Esophagus (tissue), 2 donors: ENCODE results near the gene DAD1. TPM values are rescaled to one million over a fixed set of nuclear protein-coding genes. Genes with fewer than 3 reads are reported as not detected.
"Not testable (repeated sequence)": the region's sequence is repeated elsewhere in the genome, so short reads cannot be mapped to it uniquely, and the experiment has no call there.

Experiments used
- H3K27ac ChIP-seq, 2 donors: one replicate each; pipeline ENCODE4 v1.5.1; 2013; ENCODE audit warnings: low read depth in 2 of 2, mild to moderate bottlenecking in 2 of 2, inconsistent platforms in 1 of 2, low read length in 1 of 2, moderate library complexity in 1 of 2
- H3K27me3 ChIP-seq, 2 donors: one replicate each; pipeline ENCODE4 v1.6.1; 2013; ENCODE audit warnings: low read length in 2 of 2, control low read depth in 1 of 2, mild to moderate bottlenecking in 1 of 2; ENCODE audit not compliant: insufficient read depth in 2 of 2, control insufficient read depth in 1 of 2
- H3K36me3 ChIP-seq, 2 donors: one replicate each; pipeline ENCODE4 v1.6.1; 2013; ENCODE audit warnings: low read length in 1 of 2; ENCODE audit not compliant: control insufficient read depth in 2 of 2, insufficient read depth in 2 of 2
- H3K4me1 ChIP-seq, 2 donors: one replicate each; pipeline ENCODE4 v1.6.1; 2013; ENCODE audit warnings: low read length in 1 of 2; ENCODE audit not compliant: control insufficient read depth in 2 of 2, insufficient read depth in 2 of 2
- H3K4me3 ChIP-seq, 2 donors: one replicate each; pipeline ENCODE4 v1.5.1; 2013; ENCODE audit warnings: low read length in 2 of 2, mild to moderate bottlenecking in 2 of 2, low read depth in 1 of 2, moderate library complexity in 1 of 2
- H3K9me3 ChIP-seq, 2 donors: one replicate each; pipeline ENCODE4 v1.6.1; 2013; ENCODE audit warnings: mild to moderate bottlenecking in 2 of 2, low read depth in 1 of 2, low read length in 1 of 2, moderate library complexity in 1 of 2; ENCODE audit not compliant: control insufficient read depth in 2 of 2, insufficient read depth in 1 of 2
- WGBS, 2 donors: extraction: QIAGEN DNeasy Blood & Tissue Kit; methylation state at CpG; one replicate each; pipeline ENCODE4 v1.1.7; 2013; 5-methylcytosine and 5-hydroxymethylcytosine counted together
- polyA plus RNA-seq, 2 donors: library from polyadenylated mRNA; stranded (reverse); fragments of 200-250 nt; gene quantifications; one replicate each; pipeline ENCODE4 v1.2.3, GENCODE V29; 2013
- donor health status: healthy with polysubstance abuse.
- donor health status: Bipolar disorder and iron deficiency.

Gene DAD1
- polyA plus RNA-seq, 2 donors, result 77.9 to 243 TPM

DNA sequence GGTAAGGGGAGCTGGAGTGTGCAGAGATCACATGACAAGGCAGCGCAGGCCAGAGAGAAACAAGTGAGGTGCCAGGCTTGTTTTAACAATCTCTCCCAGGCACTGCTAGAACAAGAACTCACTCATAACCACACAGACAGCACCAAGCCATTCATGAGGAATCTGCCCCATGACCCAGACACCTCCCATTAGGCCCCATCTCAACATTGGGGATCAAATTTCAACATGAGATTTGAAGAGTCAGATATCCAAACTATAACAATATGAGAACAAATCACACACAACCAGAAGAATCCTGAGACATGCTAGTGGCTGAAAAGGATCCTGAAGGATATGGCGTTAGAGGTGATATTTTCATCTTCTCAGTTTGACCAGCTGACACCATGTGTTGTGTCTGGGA is 33.2 kb upstream of the DAD1 start:
- H3K27ac ChIP-seq, result no peak overlapping the region
- H3K36me3 ChIP-seq, result no peaks in the 10 kb centered on the region
- WGBS, 2 donors, result 84 to 94% methylated on average over 2 of the region's 2 CpGs
- H3K4me3 ChIP-seq, result no peak overlapping the region
- no peaks in the 10 kb centered on the region for H3K27me3 ChIP-seq
- no peaks in the 10 kb centered on the region for H3K9me3 ChIP-seq
- H3K4me1 ChIP-seq, result no peaks in the 10 kb centered on the region

GRCh38 chr14:22615765-22616164 is 26.7 kb upstream of the DAD1 start:
- 96 to 97% methylated on average over 2 of the region's 2 CpGs for WGBS, 2 donors
- H3K4me3 ChIP-seq, H3K4me1 ChIP-seq, H3K27ac ChIP-seq, H3K9me3 ChIP-seq, H3K27me3 ChIP-seq: not testable (repeated sequence)
- peaks cover 3 to 15% of the 10 kb centered on the region in 2 donors for H3K36me3 ChIP-seq

- H3K27me3 ChIP-seq, result no peaks in the 10 kb centered on the region
- no peak overlapping the region for H3K4me3 ChIP-seq
- no peak overlapping the region for H3K27ac ChIP-seq
- H3K36me3 ChIP-seq, result peaks cover 3 to 26% of the 10 kb centered on the region in 2 donors
- 27 to 28% methylated on average over 6 of the region's 6 CpGs for WGBS, 2 donors
- no peaks in the 10 kb centered on the region for H3K4me1 ChIP-seq
- no peaks in the 10 kb centered on the region for H3K9me3 ChIP-seq
Observed at GRCh38 chr14:22614240-22614799, 25.3 kb upstream of the DAD1 start.

GRCh38 chr14:22613736-22614239 is 24.8 kb upstream of the DAD1 start:
- WGBS, 2 donors, result 50 to 58% methylated on average over 3 of the region's 3 CpGs
- Histone ChIP-seq H3K4me1 (no peaks in the 10 kb centered on the region), H3K36me3 (peaks cover 3 to 26% of the 10 kb centered on the region in 2 donors), H3K9me3 (no peaks in the 10 kb centered on the region), H3K27ac (no peak overlapping the region), H3K4me3 (no peak overlapping the region), H3K27me3 (no peaks in the 10 kb centered on the region)

- Histone ChIP-seq H3K4me1 (no peaks in the 10 kb centered on the region), H3K36me3 (peaks cover 3 to 27% of the 10 kb centered on the region in 2 donors), H3K27ac (no peak overlapping the region), H3K27me3 (no peaks in the 10 kb centered on the region), H3K9me3 (no peaks in the 10 kb centered on the region), H3K4me3 (no peak overlapping the region)
- WGBS, 2 donors, result 61 to 67% methylated on average over 2 of the region's 2 CpGs
Observed at GRCh38 chr14:22613106-22613695, 24.2 kb upstream of the DAD1 start.

DNA sequence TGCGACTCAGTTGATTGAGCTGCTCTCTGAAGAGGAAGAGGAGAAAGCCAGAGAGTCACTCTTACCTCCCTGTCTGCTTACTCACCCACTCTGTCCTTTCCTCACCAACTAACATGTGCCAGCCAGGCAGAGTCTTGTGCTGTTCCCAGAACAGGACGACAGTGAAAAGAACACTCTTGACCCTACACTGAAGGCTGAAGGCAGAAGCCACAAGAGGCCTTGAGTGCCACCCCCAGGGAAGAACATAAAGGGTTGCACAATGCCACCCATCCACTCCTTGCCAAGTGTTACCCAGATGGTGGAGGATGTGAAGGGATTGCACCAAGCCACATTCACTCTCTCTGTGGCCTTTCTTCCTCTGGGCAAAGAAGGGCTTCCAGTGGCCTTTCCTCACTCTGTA is 21.9 kb upstream of the DAD1 start:
- 96 to 100% methylated on average over 2 of the region's 2 CpGs for WGBS, 2 donors
- Histone ChIP-seq H3K27me3 (no peaks in the 10 kb centered on the region), H3K27ac (no peak overlapping the region), H3K36me3 (peaks cover 7 to 31% of the 10 kb centered on the region in 2 donors), H3K9me3 (no peaks in the 10 kb centered on the region), H3K4me1 (no peaks in the 10 kb centered on the region), H3K4me3 (no peak overlapping the region)

DNA sequence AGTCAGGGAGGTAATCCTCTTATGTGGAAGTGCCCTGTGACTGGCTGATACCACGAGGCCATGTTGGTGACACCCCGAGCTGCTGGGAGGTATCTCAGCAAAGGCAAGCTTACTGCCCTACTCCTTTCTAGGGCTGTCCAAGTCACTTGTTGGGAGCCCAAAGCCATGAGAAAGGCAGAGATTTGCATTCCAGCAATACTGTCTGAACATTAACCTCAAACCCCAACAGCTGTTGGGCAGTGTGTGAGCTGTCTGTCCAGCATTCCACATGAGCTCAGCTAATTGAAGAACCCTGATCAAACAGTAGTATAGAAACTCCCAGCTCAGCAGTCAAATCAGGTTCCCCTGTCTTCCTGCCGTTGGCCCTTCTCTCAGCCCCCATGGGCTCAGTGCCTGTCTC is 18.3 kb upstream of the DAD1 start:
- Histone ChIP-seq H3K27ac (no peak overlapping the region), H3K36me3 (peaks cover 15 to 47% of the 10 kb centered on the region in 2 donors), H3K4me3 (no peak overlapping the region), H3K4me1 (peaks cover 0 to 2% of the 10 kb centered on the region in 2 donors), H3K9me3 (no peaks in the 10 kb centered on the region), H3K27me3 (no peaks in the 10 kb centered on the region)
- 78 to 79% methylated on average over 3 of the region's 3 CpGs for WGBS, 2 donors

- 87 to 89% methylated on average over 6 of the region's 6 CpGs for WGBS, 2 donors
- H3K27ac ChIP-seq, result no peak overlapping the region
Observed at GRCh38 chr14:22606380-22606779, 17.4 kb upstream of the DAD1 start.

DNA sequence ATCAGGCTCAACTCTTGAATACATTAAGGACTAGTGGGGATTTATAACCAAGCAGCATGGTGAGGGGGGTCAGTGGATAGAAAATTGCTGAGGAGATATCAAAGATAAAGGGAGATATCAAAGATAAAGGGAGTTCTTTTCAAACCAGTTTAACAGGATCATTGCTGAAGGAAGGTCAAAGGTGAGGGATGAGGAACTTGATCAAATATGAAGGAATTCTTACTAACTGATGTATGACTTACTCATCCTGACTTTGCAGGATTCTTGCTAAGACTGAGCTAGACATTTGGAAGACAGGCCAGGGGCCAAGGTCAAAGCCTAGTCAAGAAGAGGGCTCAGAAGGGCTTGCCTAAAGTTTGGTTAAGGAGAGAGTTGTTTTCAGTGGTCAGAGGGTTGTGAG is 13.8 kb upstream of the DAD1 start:
- Histone ChIP-seq H3K9me3 (no peaks in the 10 kb centered on the region), H3K36me3 (peaks cover 18 to 29% of the 10 kb centered on the region in 2 donors), H3K4me3 (no peak overlapping the region), H3K27ac (no peak overlapping the region), H3K4me1 (peaks cover 0 to 12% of the 10 kb centered on the region in 2 donors), H3K27me3 (no peaks in the 10 kb centered on the region)

More at GRCh38 chr14:22606380-22606779, 17.4 kb upstream of the DAD1 start:
- Histone ChIP-seq H3K4me3 (no peak overlapping the region), H3K27me3 (no peaks in the 10 kb centered on the region), H3K36me3 (peaks cover 18 to 49% of the 10 kb centered on the region in 2 donors), H3K4me1 (peaks cover 0 to 6% of the 10 kb centered on the region in 2 donors), H3K9me3 (no peaks in the 10 kb centered on the region)

GRCh38 chr14:22601996-22602395 is 13.0 kb upstream of the DAD1 start:
- Histone ChIP-seq H3K36me3 (peaks cover 14 to 29% of the 10 kb centered on the region in 2 donors), H3K4me1 (peaks cover 2 to 12% of the 10 kb centered on the region in 2 donors), H3K9me3 (no peaks in the 10 kb centered on the region), H3K4me3 (no peak overlapping the region), H3K27me3 (no peaks in the 10 kb centered on the region), H3K27ac (peak overlapping the region in 1 of 2 donors; percentile 47)
- WGBS, 2 donors, result 87 to 92% methylated on average over 4 to 5 of the region's 5 CpGs
